Measurements from ENCODE around the gene SLMAP.

Gene SLMAP

GRCh38 chr3:57948080-57948671 is 192.1 kb downstream of the SLMAP start:
- Mint-ChIP-seq H3K27me3 (ENCODE audit: low read depth) (no peaks in the 10 kb centered on the region), H3K27ac (no peak overlapping the region), H3K4me3 (no peak overlapping the region), H3K9me3 (no peaks in the 10 kb centered on the region), H3K36me3 (ENCODE audit: low read depth) (no peaks in the 10 kb centered on the region), H3K4me1 (ENCODE audit: low read depth) (peaks cover 2% of the 10 kb centered on the region)
- no peak for DNase-seq (ENCODE audit: low spot score)

GRCh38 chr3:57948781-57949242 is 192.7 kb downstream of the SLMAP start:
- H3K27me3 Mint-ChIP-seq (ENCODE audit: low read depth): no peaks in the 10 kb centered on the region
- H3K4me3 Mint-ChIP-seq: no peak overlapping the region
- no peaks in the 10 kb centered on the region for H3K36me3 Mint-ChIP-seq (ENCODE audit: low read depth)
- no peaks in the 10 kb centered on the region for H3K9me3 Mint-ChIP-seq
- no peak for DNase-seq (ENCODE audit: low spot score)
- H3K4me1 Mint-ChIP-seq (ENCODE audit: low read depth): peaks cover 2% of the 10 kb centered on the region
- H3K27ac Mint-ChIP-seq: no peak overlapping the region

GRCh38 chr3:57949344-57949743 is 193.2 kb downstream of the SLMAP start:
- Mint-ChIP-seq H3K27me3 (ENCODE audit: low read depth) (no peaks in the 10 kb centered on the region), H3K27ac (no peak overlapping the region), H3K4me3 (no peak overlapping the region), H3K9me3 (no peaks in the 10 kb centered on the region), H3K36me3 (ENCODE audit: low read depth) (no peaks in the 10 kb centered on the region), H3K4me1 (ENCODE audit: low read depth) (peaks cover 2% of the 10 kb centered on the region)
- DNase-seq (ENCODE audit: low spot score): no peak

GRCh38 chr3:57949785-57950615 is 193.9 kb downstream of the SLMAP start:
- H3K4me1 Mint-ChIP-seq (ENCODE audit: low read depth): peaks cover 2% of the 10 kb centered on the region
- H3K27me3 Mint-ChIP-seq (ENCODE audit: low read depth): no peaks in the 10 kb centered on the region
- no peaks in the 10 kb centered on the region for H3K36me3 Mint-ChIP-seq (ENCODE audit: low read depth)
- no peaks in the 10 kb centered on the region for H3K9me3 Mint-ChIP-seq
- DNase-seq (ENCODE audit: low spot score): no peak
- H3K27ac Mint-ChIP-seq: no peak overlapping the region
- no peak overlapping the region for H3K4me3 Mint-ChIP-seq

- Mint-ChIP-seq H3K36me3 (ENCODE audit: low read depth) (no peaks in the 10 kb centered on the region), H3K9me3 (no peaks in the 10 kb centered on the region), H3K4me3 (no peak overlapping the region), H3K27me3 (ENCODE audit: low read depth) (no peaks in the 10 kb centered on the region), H3K27ac (no peak overlapping the region), H3K4me1 (ENCODE audit: low read depth) (peaks cover 4% of the 10 kb centered on the region)
- no peak for DNase-seq (ENCODE audit: low spot score)
These were observed 195.2 kb downstream of the SLMAP start for GRCh38 chr3:57951066-57951882.

- no peak overlapping the region for H3K27ac Mint-ChIP-seq
- H3K9me3 Mint-ChIP-seq: no peaks in the 10 kb centered on the region
- DNase-seq (ENCODE audit: low spot score): no peak
- H3K4me3 Mint-ChIP-seq: no peak overlapping the region
- H3K27me3 Mint-ChIP-seq (ENCODE audit: low read depth): no peaks in the 10 kb centered on the region
- H3K36me3 Mint-ChIP-seq (ENCODE audit: low read depth): no peaks in the 10 kb centered on the region
- H3K4me1 Mint-ChIP-seq (ENCODE audit: low read depth): peaks cover 5% of the 10 kb centered on the region
These were observed 196.1 kb downstream of the SLMAP start for GRCh38 chr3:57952208-57952631.

- Mint-ChIP-seq H3K27ac (no peak overlapping the region), H3K27me3 (ENCODE audit: low read depth) (no peaks in the 10 kb centered on the region), H3K4me1 (ENCODE audit: low read depth) (peaks cover 5% of the 10 kb centered on the region)
These were observed 196.5 kb downstream of the SLMAP start for GRCh38 chr3:57952651-57953050.

GRCh38 chr3:57953576-57953975 is 197.5 kb downstream of the SLMAP start:
- no peak for DNase-seq (ENCODE audit: low spot score)
- Mint-ChIP-seq H3K9me3 (no peaks in the 10 kb centered on the region), H3K4me3 (no peak overlapping the region), H3K27ac (no peak overlapping the region), H3K27me3 (ENCODE audit: low read depth) (no peaks in the 10 kb centered on the region), H3K36me3 (ENCODE audit: low read depth) (no peaks in the 10 kb centered on the region), H3K4me1 (ENCODE audit: low read depth) (peaks cover 7% of the 10 kb centered on the region)

More at GRCh38 chr3:57952651-57953050, 196.5 kb downstream of the SLMAP start:
- Mint-ChIP-seq H3K36me3 (ENCODE audit: low read depth) (no peaks in the 10 kb centered on the region), H3K4me3 (no peak overlapping the region), H3K9me3 (no peaks in the 10 kb centered on the region)
- DNase-seq (ENCODE audit: low spot score): no peak

GRCh38 chr3:57956119-57956832 is 200.2 kb downstream of the SLMAP start:
- Mint-ChIP-seq H3K4me1 (ENCODE audit: low read depth) (peaks cover 12% of the 10 kb centered on the region), H3K4me3 (no peak overlapping the region), H3K9me3 (no peaks in the 10 kb centered on the region), H3K27ac (no peak overlapping the region), H3K36me3 (ENCODE audit: low read depth) (no peaks in the 10 kb centered on the region), H3K27me3 (ENCODE audit: low read depth) (no peaks in the 10 kb centered on the region)
- no peak for DNase-seq (ENCODE audit: low spot score)

GRCh38 chr3:57956833-57957174 is 200.7 kb downstream of the SLMAP start:
- Mint-ChIP-seq H3K4me3 (no peak overlapping the region), H3K36me3 (ENCODE audit: low read depth) (no peaks in the 10 kb centered on the region), H3K4me1 (ENCODE audit: low read depth) (peaks cover 10% of the 10 kb centered on the region), H3K27me3 (ENCODE audit: low read depth) (no peaks in the 10 kb centered on the region), H3K27ac (no peak overlapping the region), H3K9me3 (no peaks in the 10 kb centered on the region)
- no peak for DNase-seq (ENCODE audit: low spot score)

- no peak overlapping the region for H3K27ac Mint-ChIP-seq
- DNase-seq (ENCODE audit: low spot score): no peak
- H3K4me1 Mint-ChIP-seq (ENCODE audit: low read depth): peaks cover 10% of the 10 kb centered on the region
- H3K27me3 Mint-ChIP-seq (ENCODE audit: low read depth): no peaks in the 10 kb centered on the region
- H3K4me3 Mint-ChIP-seq: no peak overlapping the region
- H3K9me3 Mint-ChIP-seq: no peaks in the 10 kb centered on the region
- H3K36me3 Mint-ChIP-seq (ENCODE audit: low read depth): no peaks in the 10 kb centered on the region
These were observed 201.7 kb downstream of the SLMAP start for GRCh38 chr3:57957824-57958223.

- Mint-ChIP-seq H3K9me3 (no peaks in the 10 kb centered on the region), H3K4me3 (no peak overlapping the region), H3K4me1 (ENCODE audit: low read depth) (peaks cover 10% of the 10 kb centered on the region), H3K36me3 (ENCODE audit: low read depth) (no peaks in the 10 kb centered on the region), H3K27me3 (ENCODE audit: low read depth) (no peaks in the 10 kb centered on the region), H3K27ac (no peak overlapping the region)
- no peak for DNase-seq (ENCODE audit: low spot score)
These were observed 202.7 kb downstream of the SLMAP start for GRCh38 chr3:57958642-57959422.
